GM21825 (cell line): ENCODE measurements around the gene ABCC2.
"Not testable (repeated sequence)": the region's sequence is repeated elsewhere in the genome, so short reads cannot be mapped to it uniquely, and the experiment has no call there.

Source experiments
- ATAC-seq: cut with Tn5 transposase; IDR thresholded peaks from one replicate; pipeline ENCODE4 v1.9.1; 2021; ENCODE audit warnings: mild to moderate bottlenecking, moderate library complexity; ENCODE audit not compliant: unreplicated experiment

ABCC2 gene

DNA sequence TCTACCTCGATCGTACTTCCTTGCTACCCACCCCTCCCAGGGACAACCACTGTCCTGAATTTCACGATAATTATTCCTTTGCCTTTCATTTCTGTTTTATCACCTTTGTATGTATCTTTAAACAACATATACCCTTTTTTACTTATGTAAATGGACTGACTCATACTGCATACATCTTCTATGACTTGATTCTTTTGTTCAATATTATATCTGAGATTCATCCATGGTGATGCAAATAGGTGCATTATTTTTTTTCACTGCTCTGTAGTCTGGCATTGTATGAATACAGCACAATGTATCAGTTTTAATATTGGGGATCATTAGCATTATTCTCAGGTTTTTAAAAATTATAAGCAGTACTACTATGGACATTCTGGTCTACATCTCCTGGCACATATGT lies 69.4 kb downstream of the ABCC2 start:
- ATAC-seq = no peak

DNA sequence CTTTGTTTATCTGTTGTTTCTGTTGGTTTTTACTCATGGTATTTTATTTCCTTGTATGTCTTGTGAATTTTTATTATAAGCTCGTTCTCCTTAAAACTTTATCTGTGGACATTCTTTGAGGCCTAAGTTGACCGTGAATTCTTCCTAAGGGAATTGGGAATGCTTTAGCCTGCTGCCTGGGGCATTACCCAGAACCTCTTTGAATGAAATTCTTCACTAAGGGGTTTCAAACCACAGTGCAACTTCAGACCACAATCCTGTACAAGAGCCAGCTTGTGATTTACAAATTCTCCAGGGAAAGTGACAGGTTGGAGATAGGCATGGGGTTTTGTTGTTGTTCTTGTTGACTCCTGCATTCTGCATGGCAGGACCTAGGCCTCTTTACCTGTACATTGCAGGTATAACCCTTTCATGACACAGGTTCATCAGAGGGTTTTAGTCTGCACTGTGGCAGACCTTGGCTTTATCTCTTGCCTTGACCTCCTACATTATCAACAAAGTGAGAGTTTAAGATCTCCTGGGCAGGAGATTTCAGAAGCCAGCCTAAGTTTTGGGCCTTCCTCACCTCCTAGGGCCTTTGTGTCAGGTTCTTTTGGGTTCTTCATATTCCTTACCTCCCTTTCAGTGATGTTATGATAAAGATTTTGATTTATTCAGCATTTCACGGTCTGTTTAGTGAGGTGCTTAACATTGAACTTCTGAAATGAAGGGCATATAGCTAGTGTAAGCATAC lies 70.2 kb downstream of the ABCC2 start:
- no peak for ATAC-seq

DNA sequence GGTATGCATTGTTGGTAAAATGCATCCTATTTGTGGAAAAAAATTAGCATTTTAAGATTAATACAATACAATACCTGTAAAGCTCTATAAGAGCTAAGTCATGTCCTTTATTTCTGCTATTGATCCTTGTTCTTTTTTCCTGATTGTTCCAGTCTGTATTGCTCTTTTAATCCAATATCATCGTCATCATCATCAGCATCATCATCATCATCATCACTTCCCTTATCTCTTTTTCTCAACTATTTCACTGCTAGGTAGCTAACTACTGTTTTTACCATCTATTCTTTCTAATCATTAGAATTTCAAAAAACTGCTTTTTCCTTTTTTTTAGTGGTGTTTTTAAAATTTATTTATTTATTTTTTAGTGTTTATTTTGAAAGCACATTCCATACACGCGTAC lies 71.2 kb downstream of the ABCC2 start:
- ATAC-seq = no peak

DNA sequence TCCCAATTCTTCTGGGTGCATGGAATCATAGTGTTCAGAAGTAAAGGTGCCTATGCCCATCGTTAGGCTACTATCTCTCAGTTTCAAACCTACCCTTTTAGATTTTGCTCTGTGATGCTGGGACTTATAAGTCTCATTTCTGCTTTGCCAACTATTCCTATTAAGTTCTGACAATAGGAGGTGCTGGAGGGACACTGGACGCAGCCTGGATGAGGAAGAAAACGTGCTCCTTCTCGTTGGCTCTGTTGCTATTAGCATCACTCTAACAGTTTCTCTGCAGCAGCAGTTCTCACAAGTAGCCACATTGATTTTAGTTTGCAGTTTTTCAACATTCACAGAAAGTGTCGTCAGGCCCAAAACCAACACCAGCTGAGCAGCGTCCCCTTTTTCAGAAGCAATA lies 72.4 kb downstream of the ABCC2 start:
- no peak for ATAC-seq

DNA sequence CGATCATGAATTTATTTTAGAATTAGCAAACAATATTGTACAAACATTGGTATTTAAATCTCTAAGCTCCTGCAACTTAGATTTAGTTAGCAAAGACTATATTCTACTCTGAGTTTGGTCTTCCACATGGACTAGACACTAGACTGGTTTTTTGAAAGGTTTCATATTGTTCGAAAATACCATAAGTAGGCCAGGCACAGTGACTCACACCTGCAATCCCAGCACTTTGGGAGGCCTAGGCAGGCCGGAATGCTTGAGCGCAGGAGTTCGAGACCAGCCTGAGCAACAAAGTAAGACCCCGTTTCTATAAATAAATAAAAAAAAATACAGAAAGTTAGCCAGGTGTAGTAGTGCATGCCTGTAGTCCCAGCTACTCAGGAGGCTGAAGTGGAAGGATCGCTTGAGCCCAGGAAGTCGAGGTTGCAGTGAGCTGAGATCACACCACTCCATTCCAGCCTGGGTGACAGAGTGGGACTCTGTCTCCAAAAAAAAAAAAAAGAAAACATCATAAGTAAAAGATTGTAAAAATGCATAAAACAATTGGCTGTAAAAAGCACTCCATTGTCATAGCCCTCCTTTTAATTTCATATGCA lies 73.1 kb downstream of the ABCC2 start:
- no peak for ATAC-seq

DNA sequence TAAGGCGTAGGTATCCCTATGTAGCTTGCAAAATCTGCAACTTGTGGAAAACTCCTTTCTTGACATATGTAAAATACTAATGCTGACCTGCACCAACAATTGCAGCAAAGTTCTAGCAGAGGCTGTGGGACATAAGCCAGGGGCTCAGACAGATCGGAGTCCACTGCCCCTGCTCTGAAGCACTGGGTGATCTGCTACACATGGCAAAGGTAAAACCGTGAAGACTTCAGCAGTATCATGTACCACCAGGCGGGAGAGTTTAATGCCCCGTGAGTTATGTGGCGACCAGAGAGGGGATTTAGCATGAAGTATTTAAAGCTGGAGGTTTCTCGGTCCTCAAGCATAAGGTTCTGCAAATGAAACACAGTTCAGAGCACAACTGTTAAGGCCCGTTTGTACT lies 76.4 kb downstream of the ABCC2 start:
- ATAC-seq = no peak

DNA sequence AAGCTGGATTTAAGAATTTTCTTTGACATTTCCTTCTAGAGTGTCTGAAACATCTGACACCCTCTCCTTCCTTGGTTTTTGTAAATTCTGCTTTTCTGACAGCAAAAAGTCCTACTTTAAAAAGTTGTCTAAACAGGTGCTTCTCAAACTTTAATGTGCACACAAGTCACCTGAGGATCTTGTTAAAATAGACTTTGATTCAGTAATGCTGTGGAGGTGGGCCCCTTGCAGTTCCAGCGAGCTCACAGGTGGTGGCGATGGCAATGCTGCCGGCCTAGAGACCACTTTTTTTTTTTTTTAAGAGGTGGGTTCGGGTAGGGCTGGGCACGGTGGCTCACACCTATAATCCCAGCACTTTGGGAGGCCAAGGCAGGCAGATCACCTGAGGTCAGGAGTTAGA lies 77.1 kb downstream of the ABCC2 start:
- no peak for ATAC-seq

DNA sequence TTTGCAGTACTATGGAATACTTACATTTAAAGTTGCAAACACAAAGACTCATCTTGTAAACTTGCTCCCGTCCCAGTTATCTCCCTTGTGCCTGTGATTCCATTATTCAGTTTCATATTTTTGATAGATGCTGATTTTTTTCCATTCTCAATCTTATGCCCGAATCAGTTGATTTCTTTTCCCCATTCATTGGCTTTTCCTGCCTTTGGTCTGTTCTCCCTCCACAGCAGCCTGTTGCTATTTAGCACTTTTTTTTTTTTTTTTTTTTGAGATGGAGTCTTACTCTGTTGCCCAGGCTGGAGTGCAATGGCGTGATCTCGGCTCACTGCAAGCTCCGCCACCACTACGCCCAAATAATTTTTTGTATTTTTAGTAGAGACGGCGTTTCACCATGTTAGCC lies 78.0 kb downstream of the ABCC2 start:
- no peak for ATAC-seq

DNA sequence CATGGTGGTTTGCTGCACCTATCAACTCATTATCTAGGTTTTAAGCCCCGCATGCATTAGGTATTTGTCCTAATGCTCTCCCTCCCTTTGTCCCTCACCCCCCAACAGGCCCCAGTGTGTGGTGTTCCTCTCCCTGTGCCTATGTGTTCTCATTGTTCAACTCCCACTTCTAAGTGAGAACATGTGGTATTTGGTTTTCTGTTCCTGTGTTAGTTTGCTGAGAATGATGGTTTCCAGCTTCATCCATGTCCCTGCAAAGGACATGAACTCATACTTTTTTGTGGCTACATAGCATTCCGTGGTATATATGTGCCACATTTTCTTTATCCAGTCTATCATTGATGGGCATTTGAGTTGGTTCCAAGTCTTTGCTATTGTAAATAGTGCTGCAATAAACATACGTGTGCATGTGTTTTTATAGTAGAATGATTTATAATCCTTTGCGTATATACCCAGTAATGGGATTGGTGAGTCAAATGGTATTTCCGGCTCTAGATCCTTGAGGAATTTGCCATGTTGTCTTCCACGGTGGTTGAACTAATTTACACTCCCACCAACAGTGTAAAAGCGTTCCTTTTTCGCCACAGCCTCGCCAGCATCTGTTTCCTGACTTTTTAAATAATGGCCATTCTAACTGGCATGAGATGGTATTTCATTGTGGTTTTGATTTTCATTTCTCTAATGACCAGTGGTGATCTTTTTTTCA lies 81.2 kb downstream of the ABCC2 start:
- not testable (repeated sequence) for ATAC-seq

DNA sequence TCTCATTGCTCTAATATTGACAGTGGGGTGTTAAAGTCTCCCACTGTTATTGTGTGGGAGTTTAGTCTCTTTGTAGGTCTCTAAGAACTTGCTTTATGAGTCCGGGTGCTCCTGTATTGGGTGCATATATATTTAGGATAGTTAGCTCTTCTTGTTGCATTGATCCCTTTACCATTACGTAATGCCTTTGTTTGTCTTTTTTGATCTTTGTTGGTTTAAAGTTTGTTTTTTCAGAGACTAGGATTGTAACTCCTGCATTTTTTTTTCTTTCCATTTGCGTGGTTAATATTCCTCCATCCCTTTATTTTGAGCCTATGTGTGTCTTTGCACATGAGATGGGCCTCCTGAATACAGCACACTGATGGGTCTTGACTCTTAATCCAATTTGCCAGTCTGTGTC lies 84.8 kb downstream of the ABCC2 start:
- not testable (repeated sequence) for ATAC-seq

DNA sequence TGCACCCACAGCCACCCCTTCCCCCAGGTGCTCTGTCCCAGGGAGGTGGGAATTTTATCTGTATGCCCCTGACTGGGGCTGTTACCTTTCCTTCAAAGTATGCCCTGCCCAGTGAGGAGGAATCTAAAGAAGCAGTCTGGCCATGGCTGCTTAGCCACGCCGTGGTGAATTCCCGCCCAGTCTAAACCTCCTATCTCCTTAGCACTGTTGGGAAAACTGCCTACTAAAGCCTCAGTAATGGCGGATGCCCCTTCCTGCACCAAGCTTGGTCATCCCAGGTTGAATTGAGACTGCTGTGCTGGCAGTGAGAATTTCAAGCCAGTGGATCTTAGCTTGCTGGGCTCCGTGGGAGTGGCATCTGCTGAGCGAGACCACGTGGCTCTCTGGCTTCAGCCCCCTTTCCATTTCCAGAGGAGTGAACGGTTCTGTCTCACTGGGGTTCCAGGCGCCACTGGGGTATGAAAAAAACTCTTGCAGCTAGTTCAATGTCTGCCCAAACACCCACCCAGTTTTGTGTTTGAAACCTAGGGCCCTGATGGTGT lies 87.2 kb downstream of the ABCC2 start:
- no peak for ATAC-seq

DNA sequence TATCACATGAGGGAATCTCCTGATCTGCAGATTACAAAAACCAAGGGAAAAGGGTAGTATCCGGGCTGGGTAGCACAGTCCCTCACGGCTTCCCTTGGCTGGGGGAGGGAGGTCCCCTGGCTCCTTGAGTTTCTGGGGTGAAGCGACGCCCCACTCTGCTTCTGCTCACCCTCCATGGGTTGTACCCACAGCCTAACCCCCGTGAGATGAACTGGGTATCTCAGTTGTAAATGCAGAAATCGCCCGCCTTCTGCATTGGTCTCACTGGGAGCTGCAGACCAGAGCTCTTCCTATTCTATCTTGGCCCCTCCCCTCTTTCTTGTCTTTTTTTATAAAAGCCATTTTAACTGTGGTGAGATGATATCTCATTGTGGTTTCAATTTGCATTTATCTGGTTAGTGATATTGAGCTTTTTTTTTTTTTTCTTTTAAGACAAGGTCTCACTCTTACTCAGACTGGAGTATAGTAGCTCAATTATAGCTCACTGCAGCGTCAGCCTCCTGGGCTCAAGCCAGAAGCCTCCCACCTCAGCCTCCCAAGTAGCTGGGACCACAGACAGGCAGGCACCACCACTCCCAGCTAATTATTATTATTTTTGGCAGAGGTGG lies 87.8 kb downstream of the ABCC2 start:
- ATAC-seq = no peak

DNA sequence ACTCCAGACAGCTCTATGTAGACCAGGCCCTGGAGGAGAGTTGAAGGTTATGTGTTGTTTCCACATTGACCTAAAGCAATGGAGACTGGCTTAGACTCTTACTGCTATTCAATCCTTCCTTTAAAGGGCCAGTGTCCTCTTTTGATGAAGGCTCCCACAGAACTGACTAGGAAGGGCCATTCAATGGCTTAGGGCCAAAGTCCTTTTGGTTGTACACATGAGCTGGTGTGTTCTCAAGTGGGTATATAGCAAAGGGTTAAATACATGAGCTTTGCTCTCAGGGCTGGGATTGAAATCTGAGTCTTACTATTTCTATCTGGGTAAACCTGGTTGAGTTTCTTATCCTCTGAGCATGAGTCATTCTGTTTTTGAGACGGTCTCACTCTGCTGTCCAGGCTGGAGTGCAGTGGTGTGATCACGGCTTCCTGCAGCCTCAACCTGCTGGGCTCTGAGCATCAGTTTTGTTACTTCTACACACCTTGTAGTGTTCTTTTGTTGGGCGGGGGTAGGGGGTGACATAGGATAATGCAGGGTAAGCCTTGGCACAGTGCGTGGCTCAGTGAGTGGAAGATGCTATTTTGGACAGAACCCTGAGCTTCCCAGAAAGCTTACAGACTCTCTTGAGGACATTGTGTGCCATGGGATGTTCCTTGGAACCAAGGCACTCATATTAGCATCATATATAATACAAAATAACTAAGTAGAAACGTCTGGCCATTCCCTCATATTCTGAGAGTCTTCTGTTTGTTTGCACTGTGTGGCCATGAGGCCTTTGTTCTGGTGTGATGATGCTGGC lies 90.1 kb downstream of the ABCC2 start:
- no peak for ATAC-seq

DNA sequence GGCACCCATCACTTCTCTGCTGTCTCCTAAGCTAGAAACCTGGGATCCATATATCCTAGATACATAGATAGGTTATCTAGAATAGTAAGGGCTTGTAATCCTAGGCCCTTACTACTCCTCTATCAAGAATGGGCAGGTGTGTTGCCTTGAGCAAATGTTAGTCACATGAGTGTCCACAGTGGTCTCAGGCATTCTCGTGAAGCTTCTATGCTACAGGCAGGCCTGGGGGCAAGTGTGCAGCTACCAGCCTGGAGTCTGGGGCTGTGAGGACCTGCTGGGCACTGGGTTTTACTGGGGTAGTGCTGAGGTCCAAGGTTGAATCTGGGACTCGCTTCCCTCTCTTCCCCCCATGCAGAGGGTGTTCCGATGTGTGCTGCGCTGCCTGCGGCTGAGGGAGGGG lies 91.4 kb downstream of the ABCC2 start:
- ATAC-seq = no peak

DNA sequence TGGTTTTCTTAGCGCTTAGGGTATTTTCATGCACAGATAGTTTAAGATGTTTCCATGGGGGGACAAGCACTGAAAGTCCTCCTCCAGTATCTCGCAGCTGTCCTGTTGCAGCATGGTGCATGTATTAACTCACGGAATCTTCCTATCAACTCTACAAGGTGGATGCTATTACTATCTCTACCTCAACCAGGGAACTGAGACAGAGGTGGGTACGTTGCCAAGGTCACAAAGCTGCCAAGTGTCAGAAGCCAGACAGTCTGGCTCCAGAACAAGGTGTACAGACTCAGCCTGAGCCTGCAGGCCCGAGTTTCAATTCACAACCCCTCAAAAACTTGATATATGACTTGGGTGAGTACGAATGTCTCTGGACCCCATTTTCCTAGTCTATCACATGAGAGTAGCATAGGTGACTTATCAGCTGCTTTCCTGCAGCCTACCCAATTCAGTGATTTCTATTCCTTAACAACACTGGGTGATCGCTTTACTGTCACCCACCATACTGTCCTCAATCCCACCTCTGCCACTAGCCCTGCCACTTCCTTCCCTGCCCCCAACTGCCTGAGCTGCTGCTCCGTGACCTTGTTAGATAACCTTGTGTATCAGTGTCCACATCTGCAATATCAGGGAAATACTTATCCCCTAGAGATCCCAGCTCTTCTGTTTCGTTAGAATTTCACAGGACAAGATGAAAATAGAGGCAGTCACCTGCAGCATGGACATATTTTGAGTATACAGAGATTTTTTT lies 92.1 kb downstream of the ABCC2 start:
- no peak for ATAC-seq

DNA sequence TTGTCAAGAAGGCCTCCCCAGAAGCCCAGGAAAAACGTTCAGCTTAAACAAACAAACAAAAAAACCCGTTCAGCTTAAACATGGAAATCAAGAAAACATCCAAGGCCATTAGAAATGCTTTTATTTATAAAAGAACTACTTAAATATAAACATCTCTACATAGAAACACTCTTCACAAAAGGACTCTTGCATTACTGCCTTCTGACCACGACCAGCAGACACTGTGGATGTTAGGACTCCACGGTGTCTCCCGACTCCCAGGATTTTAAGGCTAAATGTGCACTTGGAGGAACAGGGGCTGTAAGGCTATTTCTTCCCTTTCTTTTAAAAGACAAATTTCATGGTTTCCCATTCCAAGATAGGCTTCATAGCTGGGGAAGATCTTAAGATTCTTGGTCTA lies 93.0 kb downstream of the ABCC2 start:
- no peak for ATAC-seq

DNA sequence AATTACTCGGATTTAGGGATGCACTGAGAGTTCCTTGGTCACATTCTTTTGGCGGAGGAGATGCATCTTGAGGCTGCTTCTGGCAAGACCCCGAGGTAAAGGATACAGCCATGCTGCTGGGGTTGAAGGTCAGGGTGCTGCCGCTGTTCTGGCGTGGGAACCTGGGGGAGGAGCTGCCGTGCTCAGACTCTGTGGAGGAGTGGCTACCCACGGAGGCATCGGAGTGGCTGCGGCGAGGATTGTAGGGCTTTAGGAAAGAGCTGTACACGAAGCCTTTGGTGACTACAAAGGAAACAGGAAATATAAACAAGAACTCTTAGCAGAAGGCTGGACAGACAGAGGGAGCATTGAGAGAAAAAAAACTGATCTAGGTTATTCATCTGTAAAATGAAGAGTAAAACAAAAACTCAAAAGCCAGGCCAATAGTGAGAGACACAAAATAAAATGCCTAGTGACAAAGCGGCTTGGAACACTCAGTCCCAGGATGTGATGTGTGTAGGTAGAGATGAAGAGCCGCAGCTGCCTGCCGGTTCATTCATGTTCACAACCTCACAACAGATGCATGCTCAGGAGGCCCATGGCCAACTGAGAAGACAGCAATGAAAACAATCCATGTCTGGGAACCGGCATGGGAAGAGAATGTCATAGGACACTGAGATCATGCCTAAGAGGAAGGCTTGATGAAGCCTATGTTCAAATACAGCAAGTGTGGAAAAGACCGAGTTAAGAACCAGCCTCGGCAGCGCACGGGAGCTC lies 97.8 kb downstream of the ABCC2 start:
- no peak for ATAC-seq

DNA sequence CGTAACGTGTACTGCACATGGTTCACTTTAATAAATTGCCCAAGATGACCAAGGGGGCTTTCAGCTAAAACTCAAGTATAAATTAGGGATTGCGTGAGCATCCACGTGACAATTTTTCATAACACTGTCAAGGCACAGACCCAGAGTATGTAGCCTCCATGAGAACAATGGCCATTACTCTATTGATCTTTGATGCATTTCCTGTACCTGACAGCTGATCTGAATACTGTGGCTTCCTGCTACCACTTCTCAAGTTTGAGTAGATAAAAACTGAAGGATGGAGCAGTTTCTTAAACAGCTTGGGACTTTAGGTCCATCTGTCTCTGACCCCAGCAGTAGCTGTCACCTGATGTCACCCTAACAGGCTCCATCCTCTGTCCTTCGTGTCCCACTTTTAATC lies 98.9 kb downstream of the ABCC2 start:
- no peak for ATAC-seq

DNA sequence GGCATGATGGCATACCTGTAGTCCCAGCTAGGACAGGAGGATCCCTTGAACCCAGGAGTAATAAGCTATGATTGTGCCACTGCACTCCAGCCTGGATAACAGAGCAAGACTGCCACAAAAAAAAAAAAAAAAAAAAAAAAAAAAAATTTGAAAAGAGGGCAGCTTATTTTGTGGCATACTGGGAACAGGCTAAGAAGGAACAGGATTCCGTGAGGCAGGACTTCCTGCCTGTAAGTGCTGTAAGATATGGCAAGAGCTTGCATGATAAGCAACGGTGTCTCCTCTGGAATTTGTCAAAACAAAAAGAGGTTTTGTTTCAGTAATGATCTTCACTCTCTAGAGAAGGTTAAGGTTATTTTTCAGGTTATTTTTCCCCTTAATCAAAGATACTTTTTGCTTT lies 101.1 kb downstream of the ABCC2 start:
- no peak for ATAC-seq
